Lower leg skin (tissue), 4 donors: ENCODE results near the gene SLC2A11. TPM values are rescaled to one million over a fixed set of nuclear protein-coding genes. Genes with fewer than 3 reads are reported as not detected.

Experiments
- DNase-seq, 2 donors: peaks; one replicate each; pipeline ENCODE4 v3.0.0-alpha.2; 2019; ENCODE audit warnings: low spot score in 2 of 2
- H3K4me3 ChIP-seq: fragments of 200-600 bp; sonication (generic); 2 replicates; pipeline ENCODE4 v1.5.1; 2017; ENCODE audit warnings: mild to moderate bottlenecking, low read depth; ENCODE audit not compliant: poor library complexity, severe bottlenecking
- CTCF ChIP-seq, 3 donors: fragments of 450-650 bp; IDR thresholded peaks; one replicate each; pipeline ENCODE4 v1.5.1; 2016; ENCODE audit warnings: antibody characterized with exemption in 3 of 3, mild to moderate bottlenecking in 3 of 3, moderate library complexity in 2 of 3
- POLR2A ChIP-seq, 2 donors: fragments of 450-650 bp; IDR thresholded peaks; one replicate each; pipeline ENCODE4 v1.6.1; 2016 to 2017; ENCODE audit warnings: antibody characterized with exemption in 2 of 2, mild to moderate bottlenecking in 1 of 2, moderate library complexity in 1 of 2
- WGBS, 2 donors: methylation state at CpG; one replicate each; pipeline ENCODE4 v1.1.5; 2018; 5-methylcytosine and 5-hydroxymethylcytosine counted together
- intact Hi-C: fragments of 100-400 bp; cut with DNase I; formaldehyde crosslinking; loops from one replicate; pipeline ENCODE4 v1.15.0; 2023; ENCODE audit warnings: low total_unique reads
- total RNA-seq, 4 donors: library from RNA; depleted of rRNA; stranded (reverse); fragments of >200 nt; gene quantifications; one replicate each; pipeline ENCODE4 v1.1.0, GENCODE V29; 2016

Gene SLC2A11
- total RNA-seq, 4 donors from 2014 or later, result 5.0 to 11.1 (median 8.6) TPM

GRCh38 chr22:23818541-23818940 is 39.1 kb upstream of the SLC2A11 start:
- DNase-seq, result no peak
- 83 to 88% methylated on average over 2 of the region's 2 CpGs for WGBS, 2 donors

GRCh38 chr22:23820748-23821211 is 36.9 kb upstream of the SLC2A11 start:
- H3K4me3 ChIP-seq, result no peak overlapping the region
- TF ChIP-seq POLR2A (IDR thresholded peaks at IDR 0.05) (no peak), CTCF (IDR thresholded peaks at IDR 0.05) (no peak)
- DNase-seq, result no peak
- WGBS, 2 donors, result 52 to 61% methylated on average over 4 of the region's 4 CpGs
- intact Hi-C loops, result no loop called here

More at GRCh38 chr22:23818541-23818940, 39.1 kb upstream of the SLC2A11 start:
- no peak for TF ChIP-seq CTCF (IDR thresholded peaks at IDR 0.05)
- no peak for TF ChIP-seq POLR2A (IDR thresholded peaks at IDR 0.05)
- intact Hi-C loops, result no loop called here
- no peak overlapping the region for H3K4me3 ChIP-seq

GRCh38 chr22:23822101-23822671 is 35.5 kb upstream of the SLC2A11 start:
- no peak for DNase-seq
- WGBS, 2 donors, result 51 to 79% methylated on average over 4 to 5 of the region's 6 CpGs
- H3K4me3 ChIP-seq, result no peak overlapping the region
- TF ChIP-seq CTCF (IDR thresholded peaks at IDR 0.05), result no peak
- no peak for TF ChIP-seq POLR2A (IDR thresholded peaks at IDR 0.05)
- intact Hi-C loops, result no loop called here

- WGBS, 2 donors, result 84 to 86% methylated on average over 14 of the region's 14 CpGs
These were observed 34.3 kb upstream of the SLC2A11 start for GRCh38 chr22:23823331-23823791.

GRCh38 chr22:23824476-23825245 is 33.0 kb upstream of the SLC2A11 start:
- 80 to 90% methylated on average over 13 of the region's 13 CpGs for WGBS, 2 donors
- TF ChIP-seq CTCF (IDR thresholded peaks at IDR 0.05), result no peak
- TF ChIP-seq POLR2A (IDR thresholded peaks at IDR 0.05), result no peak
- no peak overlapping the region for H3K4me3 ChIP-seq
- no peak for DNase-seq
- intact Hi-C loops, result no loop called here

More at GRCh38 chr22:23823331-23823791, 34.3 kb upstream of the SLC2A11 start:
- no peak for DNase-seq
- intact Hi-C loops, result no loop called here
- no peak overlapping the region for H3K4me3 ChIP-seq
- TF ChIP-seq POLR2A (IDR thresholded peaks at IDR 0.05) (no peak), CTCF (IDR thresholded peaks at IDR 0.05) (no peak)
